AG04449 (cell line): ENCODE results near the gene WDR64.

ENCODE experiments used
- CTCF ChIA-PET: fragments of 350-600 bp; formaldehyde crosslinking; extraction: SDS; loops from one replicate; lab custom pipeline; 2021; ENCODE audit warnings: antibody characterized with exemption; lab: Yijun Ruan, JAX
- POLR2A ChIA-PET: fragments of 400-600, 350-600 bp; formaldehyde crosslinking; extraction: SDS; loops from one replicate; lab custom pipeline; 2020; ENCODE audit warnings: antibody characterized with exemption, inconsistent platforms; lab: Yijun Ruan, JAX
- DNase-seq: peaks from one replicate; pipeline ENCODE4 v3.0.0-alpha.2; 2010; ENCODE audit warnings: low read depth, low spot score
- H3K4me3 ChIP-seq: 2 replicates; pipeline ENCODE4 v1.5.1; 2011; ENCODE audit warnings: low read depth, mild to moderate bottlenecking, control low read depth, low read length
- CTCF ChIP-seq: IDR thresholded peaks from one replicate; pipeline ENCODE4 v1.5.1; 2011; ENCODE audit warnings: mild to moderate bottlenecking, moderate library complexity, low read length, control low read depth, inconsistent platforms; ENCODE audit not compliant: insufficient read depth; ENCODE audit errors: missing control alignments

The WDR64 gene

GRCh38 chr1:241778117-241778516 is 126.0 kb downstream of the WDR64 start:
- H3K4me3 ChIP-seq, result no peak overlapping the region
- DNase-seq, result no peak
- CTCF ChIA-PET, result no interaction called here
- POLR2A ChIA-PET, result no interaction called here
- TF ChIP-seq CTCF, result no peak

- CTCF ChIA-PET, result no interaction called here
- POLR2A ChIA-PET, result no interaction called here
- TF ChIP-seq CTCF, result no peak
- no peak overlapping the region for H3K4me3 ChIP-seq
- no peak for DNase-seq
Observed at GRCh38 chr1:241779897-241780296, 127.8 kb downstream of the WDR64 start.

- DNase-seq, result no peak
- TF ChIP-seq CTCF, result no peak
- POLR2A ChIA-PET, result no interaction called here
- CTCF ChIA-PET, result interaction anchor here (1.2 kb wide), 1 partner anchor 153 kb away, joined by 3 read pairs; no protein-coding TSS in a partner anchor
- H3K4me3 ChIP-seq, result no peak overlapping the region
Observed at GRCh38 chr1:241782396-241782795, 130.3 kb downstream of the WDR64 start.

GRCh38 chr1:241787691-241788090 is 135.6 kb downstream of the WDR64 start:
- no peak for TF ChIP-seq CTCF
- POLR2A ChIA-PET, result no interaction called here
- H3K4me3 ChIP-seq, result no peak overlapping the region
- no peak for DNase-seq
- CTCF ChIA-PET, result no interaction called here

- no peak for DNase-seq
- TF ChIP-seq CTCF, result no peak
- no peak overlapping the region for H3K4me3 ChIP-seq
- ChIA-PET POLR2A (no interaction called here), CTCF (no interaction called here)
Observed at GRCh38 chr1:241789061-241789460, 137.0 kb downstream of the WDR64 start.

- DNase-seq, result no peak
- no peak for TF ChIP-seq CTCF
- ChIA-PET CTCF (no interaction called here), POLR2A (no interaction called here)
- H3K4me3 ChIP-seq, result no peak overlapping the region
Observed at GRCh38 chr1:241799416-241799815, 147.3 kb downstream of the WDR64 start.

GRCh38 chr1:241800640-241801039 is 148.6 kb downstream of the WDR64 start:
- TF ChIP-seq CTCF, result no peak
- H3K4me3 ChIP-seq, result no peak overlapping the region
- CTCF ChIA-PET, result no interaction called here
- POLR2A ChIA-PET, result no interaction called here
- no peak for DNase-seq
